ENCODE measurements around the gene ZNF423.

- TF ChIP-seq, protein P1, sequence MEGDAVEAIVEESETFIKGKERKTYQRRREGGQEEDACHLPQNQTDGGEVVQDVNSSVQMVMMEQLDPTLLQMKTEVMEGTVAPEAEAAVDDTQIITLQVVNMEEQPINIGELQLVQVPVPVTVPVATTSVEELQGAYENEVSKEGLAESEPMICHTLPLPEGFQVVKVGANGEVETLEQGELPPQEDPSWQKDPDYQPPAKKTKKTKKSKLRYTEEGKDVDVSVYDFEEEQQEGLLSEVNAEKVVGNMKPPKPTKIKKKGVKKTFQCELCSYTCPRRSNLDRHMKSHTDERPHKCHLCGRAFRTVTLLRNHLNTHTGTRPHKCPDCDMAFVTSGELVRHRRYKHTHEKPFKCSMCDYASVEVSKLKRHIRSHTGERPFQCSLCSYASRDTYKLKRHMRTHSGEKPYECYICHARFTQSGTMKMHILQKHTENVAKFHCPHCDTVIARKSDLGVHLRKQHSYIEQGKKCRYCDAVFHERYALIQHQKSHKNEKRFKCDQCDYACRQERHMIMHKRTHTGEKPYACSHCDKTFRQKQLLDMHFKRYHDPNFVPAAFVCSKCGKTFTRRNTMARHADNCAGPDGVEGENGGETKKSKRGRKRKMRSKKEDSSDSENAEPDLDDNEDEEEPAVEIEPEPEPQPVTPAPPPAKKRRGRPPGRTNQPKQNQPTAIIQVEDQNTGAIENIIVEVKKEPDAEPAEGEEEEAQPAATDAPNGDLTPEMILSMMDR (conservative IDR thresholded peaks at IDR 0.05; ENCODE audit: low read depth in 2 of 2) = no peak
- TF ChIP-seq POLR2AphosphoS5 (IDR thresholded peaks at IDR 0.05; ENCODE audit: low read depth) (no peak), EZH2 (IDR thresholded peaks at IDR 0.05; ENCODE audit: low read depth, unreplicated experiment) (no peak), EZH2phosphoT487 (IDR thresholded peaks at IDR 0.05; ENCODE audit: unreplicated experiment) (no peak), JUNB (IDR thresholded peaks at IDR 0.05; ENCODE audit: unreplicated experiment) (no peak), CREB1 (CRISPR knock-in tag; IDR thresholded peaks at IDR 0.05; ENCODE audit: low read depth) (no peak), NANOG (IDR thresholded peaks at IDR 0.05; ENCODE audit: borderline replicate concordance) (no peak), ETS1 (IDR thresholded peaks at IDR 0.05) (no peak), ZNF114 (CRISPR knock-in tag; IDR thresholded peaks at IDR 0.05) (no peak)
- TF ChIP-seq, protein P2, sequence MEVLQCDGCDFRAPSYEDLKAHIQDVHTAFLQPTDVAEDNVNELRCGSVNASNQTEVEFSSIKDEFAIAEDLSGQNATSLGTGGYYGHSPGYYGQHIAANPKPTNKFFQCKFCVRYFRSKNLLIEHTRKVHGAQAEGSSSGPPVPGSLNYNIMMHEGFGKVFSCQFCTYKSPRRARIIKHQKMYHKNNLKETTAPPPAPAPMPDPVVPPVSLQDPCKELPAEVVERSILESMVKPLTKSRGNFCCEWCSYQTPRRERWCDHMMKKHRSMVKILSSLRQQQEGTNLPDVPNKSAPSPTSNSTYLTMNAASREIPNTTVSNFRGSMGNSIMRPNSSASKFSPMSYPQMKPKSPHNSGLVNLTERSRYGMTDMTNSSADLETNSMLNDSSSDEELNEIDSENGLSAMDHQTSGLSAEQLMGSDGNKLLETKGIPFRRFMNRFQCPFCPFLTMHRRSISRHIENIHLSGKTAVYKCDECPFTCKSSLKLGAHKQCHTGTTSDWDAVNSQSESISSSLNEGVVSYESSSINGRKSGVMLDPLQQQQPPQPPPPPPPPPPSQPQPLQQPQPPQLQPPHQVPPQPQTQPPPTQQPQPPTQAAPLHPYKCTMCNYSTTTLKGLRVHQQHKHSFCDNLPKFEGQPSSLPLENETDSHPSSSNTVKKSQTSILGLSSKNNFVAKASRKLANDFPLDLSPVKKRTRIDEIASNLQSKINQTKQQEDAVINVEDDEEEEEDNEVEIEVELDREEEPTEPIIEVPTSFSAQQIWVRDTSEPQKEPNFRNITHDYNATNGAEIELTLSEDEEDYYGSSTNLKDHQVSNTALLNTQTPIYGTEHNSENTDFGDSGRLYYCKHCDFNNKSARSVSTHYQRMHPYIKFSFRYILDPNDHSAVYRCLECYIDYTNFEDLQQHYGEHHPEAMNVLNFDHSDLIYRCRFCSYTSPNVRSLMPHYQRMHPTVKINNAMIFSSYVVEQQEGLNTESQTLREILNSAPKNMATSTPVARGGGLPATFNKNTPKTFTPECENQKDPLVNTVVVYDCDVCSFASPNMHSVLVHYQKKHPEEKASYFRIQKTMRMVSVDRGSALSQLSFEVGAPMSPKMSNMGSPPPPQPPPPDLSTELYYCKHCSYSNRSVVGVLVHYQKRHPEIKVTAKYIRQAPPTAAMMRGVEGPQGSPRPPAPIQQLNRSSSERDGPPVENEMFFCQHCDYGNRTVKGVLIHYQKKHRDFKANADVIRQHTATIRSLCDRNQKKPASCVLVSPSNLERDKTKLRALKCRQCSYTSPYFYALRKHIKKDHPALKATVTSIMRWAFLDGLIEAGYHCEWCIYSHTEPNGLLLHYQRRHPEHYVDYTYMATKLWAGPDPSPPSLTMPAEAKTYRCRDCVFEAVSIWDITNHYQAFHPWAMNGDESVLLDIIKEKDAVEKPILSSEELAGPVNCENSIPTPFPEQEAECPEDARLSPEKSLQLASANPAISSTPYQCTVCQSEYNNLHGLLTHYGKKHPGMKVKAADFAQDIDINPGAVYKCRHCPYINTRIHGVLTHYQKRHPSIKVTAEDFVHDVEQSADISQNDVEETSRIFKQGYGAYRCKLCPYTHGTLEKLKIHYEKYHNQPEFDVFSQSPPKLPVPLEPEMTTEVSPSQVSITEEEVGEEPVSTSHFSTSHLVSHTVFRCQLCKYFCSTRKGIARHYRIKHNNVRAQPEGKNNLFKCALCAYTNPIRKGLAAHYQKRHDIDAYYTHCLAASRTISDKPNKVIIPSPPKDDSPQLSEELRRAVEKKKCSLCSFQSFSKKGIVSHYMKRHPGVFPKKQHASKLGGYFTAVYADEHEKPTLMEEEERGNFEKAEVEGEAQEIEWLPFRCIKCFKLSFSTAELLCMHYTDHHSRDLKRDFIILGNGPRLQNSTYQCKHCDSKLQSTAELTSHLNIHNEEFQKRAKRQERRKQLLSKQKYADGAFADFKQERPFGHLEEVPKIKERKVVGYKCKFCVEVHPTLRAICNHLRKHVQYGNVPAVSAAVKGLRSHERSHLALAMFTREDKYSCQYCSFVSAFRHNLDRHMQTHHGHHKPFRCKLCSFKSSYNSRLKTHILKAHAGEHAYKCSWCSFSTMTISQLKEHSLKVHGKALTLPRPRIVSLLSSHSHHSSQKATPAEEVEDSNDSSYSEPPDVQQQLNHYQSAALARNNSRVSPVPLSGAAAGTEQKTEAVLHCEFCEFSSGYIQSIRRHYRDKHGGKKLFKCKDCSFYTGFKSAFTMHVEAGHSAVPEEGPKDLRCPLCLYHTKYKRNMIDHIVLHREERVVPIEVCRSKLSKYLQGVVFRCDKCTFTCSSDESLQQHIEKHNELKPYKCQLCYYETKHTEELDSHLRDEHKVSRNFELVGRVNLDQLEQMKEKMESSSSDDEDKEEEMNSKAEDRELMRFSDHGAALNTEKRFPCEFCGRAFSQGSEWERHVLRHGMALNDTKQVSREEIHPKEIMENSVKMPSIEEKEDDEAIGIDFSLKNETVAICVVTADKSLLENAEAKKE (CRISPR knock-in tag; IDR thresholded peaks at IDR 0.05) = no peak
- TF ChIP-seq, protein P3, sequence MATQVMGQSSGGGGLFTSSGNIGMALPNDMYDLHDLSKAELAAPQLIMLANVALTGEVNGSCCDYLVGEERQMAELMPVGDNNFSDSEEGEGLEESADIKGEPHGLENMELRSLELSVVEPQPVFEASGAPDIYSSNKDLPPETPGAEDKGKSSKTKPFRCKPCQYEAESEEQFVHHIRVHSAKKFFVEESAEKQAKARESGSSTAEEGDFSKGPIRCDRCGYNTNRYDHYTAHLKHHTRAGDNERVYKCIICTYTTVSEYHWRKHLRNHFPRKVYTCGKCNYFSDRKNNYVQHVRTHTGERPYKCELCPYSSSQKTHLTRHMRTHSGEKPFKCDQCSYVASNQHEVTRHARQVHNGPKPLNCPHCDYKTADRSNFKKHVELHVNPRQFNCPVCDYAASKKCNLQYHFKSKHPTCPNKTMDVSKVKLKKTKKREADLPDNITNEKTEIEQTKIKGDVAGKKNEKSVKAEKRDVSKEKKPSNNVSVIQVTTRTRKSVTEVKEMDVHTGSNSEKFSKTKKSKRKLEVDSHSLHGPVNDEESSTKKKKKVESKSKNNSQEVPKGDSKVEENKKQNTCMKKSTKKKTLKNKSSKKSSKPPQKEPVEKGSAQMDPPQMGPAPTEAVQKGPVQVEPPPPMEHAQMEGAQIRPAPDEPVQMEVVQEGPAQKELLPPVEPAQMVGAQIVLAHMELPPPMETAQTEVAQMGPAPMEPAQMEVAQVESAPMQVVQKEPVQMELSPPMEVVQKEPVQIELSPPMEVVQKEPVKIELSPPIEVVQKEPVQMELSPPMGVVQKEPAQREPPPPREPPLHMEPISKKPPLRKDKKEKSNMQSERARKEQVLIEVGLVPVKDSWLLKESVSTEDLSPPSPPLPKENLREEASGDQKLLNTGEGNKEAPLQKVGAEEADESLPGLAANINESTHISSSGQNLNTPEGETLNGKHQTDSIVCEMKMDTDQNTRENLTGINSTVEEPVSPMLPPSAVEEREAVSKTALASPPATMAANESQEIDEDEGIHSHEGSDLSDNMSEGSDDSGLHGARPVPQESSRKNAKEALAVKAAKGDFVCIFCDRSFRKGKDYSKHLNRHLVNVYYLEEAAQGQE (IDR thresholded peaks at IDR 0.05; ENCODE audit: unreplicated experiment) = no peak
Measured at GRCh38 chr16:49733313-49734009, 122.5 kb downstream of the ZNF423 start.
